ENCODE data around the gene ATG2B.
A peak's percentile ranks its signal among the peaks of the same experiment; 100 is the strongest.

The ATG2B gene

GRCh38 chr14:96362071-96362964 is 823 bp downstream of the ATG2B start (continued):
- TF ChIP-seq, protein P1, sequence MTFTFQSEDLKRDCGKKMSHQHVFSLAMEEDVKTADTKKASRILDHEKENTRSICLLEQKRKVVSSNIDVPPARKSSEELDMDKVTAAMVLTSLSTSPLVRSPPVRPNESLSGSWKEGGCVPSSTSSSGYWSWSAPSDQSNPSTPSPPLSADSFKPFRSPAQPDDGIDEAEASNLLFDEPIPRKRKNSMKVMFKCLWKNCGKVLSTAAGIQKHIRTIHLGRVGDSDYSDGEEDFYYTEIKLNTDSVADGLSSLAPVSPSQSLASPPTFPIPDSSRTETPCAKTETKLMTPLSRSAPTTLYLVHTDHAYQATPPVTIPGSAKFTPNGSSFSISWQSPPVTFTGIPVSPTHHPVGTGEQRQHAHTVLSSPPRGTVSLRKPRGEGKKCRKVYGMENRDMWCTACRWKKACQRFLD (tag by site-specific recombination; IDR thresholded peaks at IDR 0.05) = no peak
- TF ChIP-seq ZNF394 (tag by site-specific recombination; IDR thresholded peaks at IDR 0.05; ENCODE audit: borderline replicate concordance) (peak; percentile 87; the same call in 1 of the 2 replicates), ZNF248 (tag by site-specific recombination; IDR thresholded peaks at IDR 0.05) (no peak), ZNF132 (tag by site-specific recombination; IDR thresholded peaks at IDR 0.05; ENCODE audit: borderline replicate concordance) (no peak), PRDM10 (tag by site-specific recombination; IDR thresholded peaks at IDR 0.05) (peak; percentile 22; the same call in 1 of the 2 replicates), ZNF600 (tag by site-specific recombination; IDR thresholded peaks at IDR 0.05) (peak; percentile 49; the same call in 1 of the 2 replicates), ZBTB17 (tag by site-specific recombination; IDR thresholded peaks at IDR 0.05) (peak; percentile 45; the same call in 1 of the 2 replicates)
- TF ChIP-seq, protein P2, sequence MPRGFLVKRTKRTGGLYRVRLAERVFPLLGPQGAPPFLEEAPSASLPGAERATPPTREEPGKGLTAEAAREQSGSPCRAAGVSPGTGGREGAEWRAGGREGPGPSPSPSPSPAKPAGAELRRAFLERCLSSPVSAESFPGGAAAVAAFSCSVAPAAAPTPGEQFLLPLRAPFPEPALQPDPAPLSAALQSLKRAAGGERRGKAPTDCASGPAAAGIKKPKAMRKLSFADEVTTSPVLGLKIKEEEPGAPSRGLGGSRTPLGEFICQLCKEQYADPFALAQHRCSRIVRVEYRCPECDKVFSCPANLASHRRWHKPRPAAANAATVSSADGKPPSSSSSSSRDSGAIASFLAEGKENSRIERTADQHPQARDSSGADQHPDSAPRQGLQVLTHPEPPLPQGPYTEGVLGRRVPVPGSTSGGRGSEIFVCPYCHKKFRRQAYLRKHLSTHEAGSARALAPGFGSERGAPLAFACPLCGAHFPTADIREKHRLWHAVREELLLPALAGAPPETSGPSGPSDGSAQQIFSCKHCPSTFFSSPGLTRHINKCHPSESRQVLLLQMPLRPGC (tag by site-specific recombination; IDR thresholded peaks at IDR 0.05) = peak; percentile 66

DNA sequence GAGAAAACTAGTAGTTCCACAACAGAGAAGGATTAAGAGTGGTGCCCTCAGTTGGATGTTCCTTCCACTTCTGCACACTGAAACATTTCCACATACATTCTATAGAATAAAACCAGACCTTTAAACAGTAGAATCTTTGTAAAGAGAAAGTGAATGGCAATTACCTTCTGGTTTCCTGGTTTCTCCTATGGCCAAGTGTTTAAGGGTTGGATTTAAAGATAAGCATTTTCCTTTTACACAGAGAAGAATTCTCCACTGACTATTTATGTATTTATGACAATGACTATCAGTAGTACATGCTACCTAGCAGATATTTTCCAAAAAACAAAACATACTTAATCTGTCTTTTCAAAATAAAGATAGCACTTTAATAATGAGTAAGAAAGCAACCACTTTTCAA is 3.2 kb downstream of the ATG2B start:
- H3K9me3 ChIP-seq (ENCODE audit: control insufficient read depth, insufficient read depth, low read depth, low read length) = no peaks in the 10 kb centered on the region
- no peak overlapping the region for H3K27ac ChIP-seq (ENCODE audit: extremely low read depth, low read depth, low read length)
- no peak overlapping the region for H3K4me3 ChIP-seq (ENCODE audit: low read depth, low read length)
- H3K36me3 ChIP-seq (ENCODE audit: control insufficient read depth in 2 of 2, insufficient read depth in 1 of 2, low read length in 2 of 2) = no peaks in the 10 kb centered on the region; a peak in 1 of 3 replicates
- CTCF ChIA-PET = no interaction called here
- POLR2A ChIA-PET = no interaction called here
- TF ChIP-seq ZNF555 (tag by site-specific recombination; conservative IDR thresholded peaks at IDR 0.05) (no peak), PRDM1 (tag by site-specific recombination; IDR thresholded peaks at IDR 0.05) (peak; percentile 57; the same call in 1 of the 2 replicates), ZNF239 (tag by site-specific recombination; IDR thresholded peaks at IDR 0.05) (no peak), ZNF660 (tag by site-specific recombination; IDR thresholded peaks at IDR 0.05) (peak; percentile 93)
- H3K4me1 ChIP-seq (ENCODE audit: control insufficient read depth, insufficient read depth, low read length) = peaks cover 20% of the 10 kb centered on the region

DNA sequence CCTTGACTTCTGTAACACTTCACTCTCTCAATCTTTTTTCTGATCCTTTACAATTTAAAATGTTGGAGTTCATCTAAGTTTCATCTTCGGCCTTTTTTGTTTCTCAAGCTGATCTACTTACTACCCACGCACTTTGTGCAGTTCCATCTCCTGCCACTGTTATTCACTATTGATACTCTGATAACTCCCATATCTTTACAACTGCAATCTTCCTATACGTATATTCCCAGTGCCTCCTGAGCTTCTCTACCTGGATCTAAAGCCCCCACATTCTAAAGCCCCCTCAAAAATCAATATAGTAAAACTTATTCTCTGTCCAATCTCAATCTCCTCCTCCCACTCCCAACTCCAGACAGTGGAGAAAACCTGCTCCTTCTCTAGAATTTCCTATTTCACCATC is 5.9 kb downstream of the ATG2B start:
- ChIA-PET CTCF (no interaction called here), POLR2A (no interaction called here)
- TF ChIP-seq EGR2 (tag by site-specific recombination; IDR thresholded peaks at IDR 0.05; ENCODE audit: low read depth) (peak; percentile 41; the same call in 1 of the 2 replicates), ZNF670 (tag by site-specific recombination; IDR thresholded peaks at IDR 0.05; ENCODE audit: low read depth) (no peak), GLIS2 (tag by site-specific recombination; IDR thresholded peaks at IDR 0.05) (no peak), ZFHX2 (tag by site-specific recombination; conservative IDR thresholded peaks at IDR 0.05) (peak; percentile 65)
- Histone ChIP-seq H3K9me3 (ENCODE audit: control insufficient read depth, insufficient read depth, low read depth, low read length) (no peaks in the 10 kb centered on the region), H3K4me3 (ENCODE audit: low read depth, low read length) (no peak overlapping the region), H3K4me1 (ENCODE audit: control insufficient read depth, insufficient read depth, low read length) (peaks cover 14% of the 10 kb centered on the region), H3K27ac (ENCODE audit: extremely low read depth, low read depth, low read length) (no peak overlapping the region), H3K36me3 (ENCODE audit: control insufficient read depth in 2 of 2, insufficient read depth in 1 of 2, low read length in 2 of 2) (no peaks in the 10 kb centered on the region; a peak in 1 of 3 replicates)

Data from HEK293 (cell line).